ENCODE measurements around the gene ZNF76. TPM values are rescaled to one million over a fixed set of nuclear protein-coding genes. Genes with fewer than 3 reads are reported as not detected.

ZNF76 gene
- total and polyA plus RNA-seq, 2 of the 13 experiments (the other 11 are each of a cell fraction or from before 2014, with no cell fraction given) = 13.2 to 26.4 TPM

DNA sequence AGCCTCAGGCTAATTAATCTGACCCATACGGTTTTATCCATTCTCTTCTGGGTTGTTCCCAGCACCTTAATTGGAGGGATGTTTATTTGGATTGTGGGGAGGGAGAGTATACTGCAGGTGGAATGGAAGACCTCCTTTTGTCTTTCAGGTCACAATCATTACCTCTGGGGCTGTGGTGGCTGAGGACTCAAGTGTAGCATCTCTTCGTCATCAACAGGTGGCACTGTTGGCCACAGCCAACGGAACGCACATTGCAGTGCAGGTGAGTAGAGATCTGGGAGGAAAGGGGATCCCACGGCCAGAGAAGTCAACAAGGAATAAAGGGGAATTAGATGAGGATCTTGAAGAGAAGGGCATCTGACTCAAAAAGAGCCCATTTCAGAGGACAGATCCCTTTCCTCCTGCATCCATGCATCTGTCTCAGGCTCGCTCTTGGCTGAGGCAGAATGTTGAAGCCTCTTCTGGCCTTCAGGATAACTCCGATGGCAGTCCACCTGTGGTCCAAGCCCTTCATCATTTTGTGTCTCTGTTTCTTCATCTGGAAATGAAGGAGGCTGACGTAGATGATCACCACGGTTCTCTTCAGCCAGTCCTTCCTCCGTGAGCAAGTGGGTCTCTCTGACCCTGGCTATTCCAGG lies 34.9 kb downstream of the ZNF76 start (continued):
- TF ChIP-seq, protein P1, sequence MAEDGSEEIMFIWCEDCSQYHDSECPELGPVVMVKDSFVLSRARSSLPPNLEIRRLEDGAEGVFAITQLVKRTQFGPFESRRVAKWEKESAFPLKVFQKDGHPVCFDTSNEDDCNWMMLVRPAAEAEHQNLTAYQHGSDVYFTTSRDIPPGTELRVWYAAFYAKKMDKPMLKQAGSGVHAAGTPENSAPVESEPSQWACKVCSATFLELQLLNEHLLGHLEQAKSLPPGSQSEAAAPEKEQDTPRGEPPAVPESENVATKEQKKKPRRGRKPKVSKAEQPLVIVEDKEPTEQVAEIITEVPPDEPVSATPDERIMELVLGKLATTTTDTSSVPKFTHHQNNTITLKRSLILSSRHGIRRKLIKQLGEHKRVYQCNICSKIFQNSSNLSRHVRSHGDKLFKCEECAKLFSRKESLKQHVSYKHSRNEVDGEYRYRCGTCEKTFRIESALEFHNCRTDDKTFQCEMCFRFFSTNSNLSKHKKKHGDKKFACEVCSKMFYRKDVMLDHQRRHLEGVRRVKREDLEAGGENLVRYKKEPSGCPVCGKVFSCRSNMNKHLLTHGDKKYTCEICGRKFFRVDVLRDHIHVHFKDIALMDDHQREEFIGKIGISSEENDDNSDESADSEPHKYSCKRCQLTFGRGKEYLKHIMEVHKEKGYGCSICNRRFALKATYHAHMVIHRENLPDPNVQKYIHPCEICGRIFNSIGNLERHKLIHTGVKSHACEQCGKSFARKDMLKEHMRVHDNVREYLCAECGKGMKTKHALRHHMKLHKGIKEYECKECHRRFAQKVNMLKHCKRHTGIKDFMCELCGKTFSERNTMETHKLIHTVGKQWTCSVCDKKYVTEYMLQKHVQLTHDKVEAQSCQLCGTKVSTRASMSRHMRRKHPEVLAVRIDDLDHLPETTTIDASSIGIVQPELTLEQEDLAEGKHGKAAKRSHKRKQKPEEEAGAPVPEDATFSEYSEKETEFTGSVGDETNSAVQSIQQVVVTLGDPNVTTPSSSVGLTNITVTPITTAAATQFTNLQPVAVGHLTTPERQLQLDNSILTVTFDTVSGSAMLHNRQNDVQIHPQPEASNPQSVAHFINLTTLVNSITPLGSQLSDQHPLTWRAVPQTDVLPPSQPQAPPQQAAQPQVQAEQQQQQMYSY (CRISPR knock-in tag; IDR thresholded peaks at IDR 0.05) = no peak
- TF ChIP-seq RFX5 (IDR thresholded peaks at IDR 0.05; ENCODE audit: low read depth, low read length) (no peak), ETV5 (CRISPR knock-in tag; IDR thresholded peaks at IDR 0.05; ENCODE audit: borderline replicate concordance) (no peak), ZSCAN30 (CRISPR knock-in tag; IDR thresholded peaks at IDR 0.05) (no peak), KAT2B (IDR thresholded peaks at IDR 0.05; ENCODE audit: borderline replicate concordance, low read depth, low read length) (no peak), GLI4 (CRISPR knock-in tag; IDR thresholded peaks at IDR 0.05; ENCODE audit: borderline replicate concordance) (no peak), RFX3 (CRISPR knock-in tag; IDR thresholded peaks at IDR 0.05) (no peak), KDM5A (IDR thresholded peaks at IDR 0.05; ENCODE audit: borderline replicate concordance, low read length) (no peak), EZH2 (conservative IDR thresholded peaks at IDR 0.05; ENCODE audit: low read depth, low read length) (no peak), ZNF543 (CRISPR knock-in tag; IDR thresholded peaks at IDR 0.05) (no peak), SMYD3 (CRISPR knock-in tag; IDR thresholded peaks at IDR 0.05) (no peak), HNRNPL (IDR thresholded peaks at IDR 0.05; ENCODE audit: low read depth, low read length) (no peak)
- TF ChIP-seq, protein P2, sequence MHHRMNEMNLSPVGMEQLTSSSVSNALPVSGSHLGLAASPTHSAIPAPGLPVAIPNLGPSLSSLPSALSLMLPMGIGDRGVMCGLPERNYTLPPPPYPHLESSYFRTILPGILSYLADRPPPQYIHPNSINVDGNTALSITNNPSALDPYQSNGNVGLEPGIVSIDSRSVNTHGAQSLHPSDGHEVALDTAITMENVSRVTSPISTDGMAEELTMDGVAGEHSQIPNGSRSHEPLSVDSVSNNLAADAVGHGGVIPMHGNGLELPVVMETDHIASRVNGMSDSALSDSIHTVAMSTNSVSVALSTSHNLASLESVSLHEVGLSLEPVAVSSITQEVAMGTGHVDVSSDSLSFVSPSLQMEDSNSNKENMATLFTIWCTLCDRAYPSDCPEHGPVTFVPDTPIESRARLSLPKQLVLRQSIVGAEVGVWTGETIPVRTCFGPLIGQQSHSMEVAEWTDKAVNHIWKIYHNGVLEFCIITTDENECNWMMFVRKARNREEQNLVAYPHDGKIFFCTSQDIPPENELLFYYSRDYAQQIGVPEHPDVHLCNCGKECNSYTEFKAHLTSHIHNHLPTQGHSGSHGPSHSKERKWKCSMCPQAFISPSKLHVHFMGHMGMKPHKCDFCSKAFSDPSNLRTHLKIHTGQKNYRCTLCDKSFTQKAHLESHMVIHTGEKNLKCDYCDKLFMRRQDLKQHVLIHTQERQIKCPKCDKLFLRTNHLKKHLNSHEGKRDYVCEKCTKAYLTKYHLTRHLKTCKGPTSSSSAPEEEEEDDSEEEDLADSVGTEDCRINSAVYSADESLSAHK (CRISPR knock-in tag; IDR thresholded peaks at IDR 0.05; ENCODE audit: borderline replicate concordance) = no peak
- TF ChIP-seq, protein P3, sequence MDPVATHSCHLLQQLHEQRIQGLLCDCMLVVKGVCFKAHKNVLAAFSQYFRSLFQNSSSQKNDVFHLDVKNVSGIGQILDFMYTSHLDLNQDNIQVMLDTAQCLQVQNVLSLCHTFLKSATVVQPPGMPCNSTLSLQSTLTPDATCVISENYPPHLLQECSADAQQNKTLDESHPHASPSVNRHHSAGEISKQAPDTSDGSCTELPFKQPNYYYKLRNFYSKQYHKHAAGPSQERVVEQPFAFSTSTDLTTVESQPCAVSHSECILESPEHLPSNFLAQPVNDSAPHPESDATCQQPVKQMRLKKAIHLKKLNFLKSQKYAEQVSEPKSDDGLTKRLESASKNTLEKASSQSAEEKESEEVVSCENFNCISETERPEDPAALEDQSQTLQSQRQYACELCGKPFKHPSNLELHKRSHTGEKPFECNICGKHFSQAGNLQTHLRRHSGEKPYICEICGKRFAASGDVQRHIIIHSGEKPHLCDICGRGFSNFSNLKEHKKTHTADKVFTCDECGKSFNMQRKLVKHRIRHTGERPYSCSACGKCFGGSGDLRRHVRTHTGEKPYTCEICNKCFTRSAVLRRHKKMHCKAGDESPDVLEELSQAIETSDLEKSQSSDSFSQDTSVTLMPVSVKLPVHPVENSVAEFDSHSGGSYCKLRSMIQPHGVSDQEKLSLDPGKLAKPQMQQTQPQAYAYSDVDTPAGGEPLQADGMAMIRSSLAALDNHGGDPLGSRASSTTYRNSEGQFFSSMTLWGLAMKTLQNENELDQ (CRISPR knock-in tag; IDR thresholded peaks at IDR 0.05; ENCODE audit: borderline replicate concordance) = no peak
- TF ChIP-seq, protein P4, sequence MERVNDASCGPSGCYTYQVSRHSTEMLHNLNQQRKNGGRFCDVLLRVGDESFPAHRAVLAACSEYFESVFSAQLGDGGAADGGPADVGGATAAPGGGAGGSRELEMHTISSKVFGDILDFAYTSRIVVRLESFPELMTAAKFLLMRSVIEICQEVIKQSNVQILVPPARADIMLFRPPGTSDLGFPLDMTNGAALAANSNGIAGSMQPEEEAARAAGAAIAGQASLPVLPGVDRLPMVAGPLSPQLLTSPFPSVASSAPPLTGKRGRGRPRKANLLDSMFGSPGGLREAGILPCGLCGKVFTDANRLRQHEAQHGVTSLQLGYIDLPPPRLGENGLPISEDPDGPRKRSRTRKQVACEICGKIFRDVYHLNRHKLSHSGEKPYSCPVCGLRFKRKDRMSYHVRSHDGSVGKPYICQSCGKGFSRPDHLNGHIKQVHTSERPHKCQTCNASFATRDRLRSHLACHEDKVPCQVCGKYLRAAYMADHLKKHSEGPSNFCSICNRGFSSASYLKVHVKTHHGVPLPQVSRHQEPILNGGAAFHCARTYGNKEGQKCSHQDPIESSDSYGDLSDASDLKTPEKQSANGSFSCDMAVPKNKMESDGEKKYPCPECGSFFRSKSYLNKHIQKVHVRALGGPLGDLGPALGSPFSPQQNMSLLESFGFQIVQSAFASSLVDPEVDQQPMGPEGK (CRISPR knock-in tag; IDR thresholded peaks at IDR 0.05) = no peak
- TF ChIP-seq, protein P5, sequence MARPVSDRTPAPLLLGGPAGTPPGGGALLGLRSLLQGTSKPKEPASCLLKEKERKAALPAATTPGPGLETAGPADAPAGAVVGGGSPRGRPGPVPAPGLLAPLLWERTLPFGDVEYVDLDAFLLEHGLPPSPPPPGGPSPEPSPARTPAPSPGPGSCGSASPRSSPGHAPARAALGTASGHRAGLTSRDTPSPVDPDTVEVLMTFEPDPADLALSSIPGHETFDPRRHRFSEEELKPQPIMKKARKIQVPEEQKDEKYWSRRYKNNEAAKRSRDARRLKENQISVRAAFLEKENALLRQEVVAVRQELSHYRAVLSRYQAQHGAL (CRISPR knock-in tag; IDR thresholded peaks at IDR 0.05; ENCODE audit: not compliant biosample characterization) = no peak
- TF ChIP-seq, protein P6, sequence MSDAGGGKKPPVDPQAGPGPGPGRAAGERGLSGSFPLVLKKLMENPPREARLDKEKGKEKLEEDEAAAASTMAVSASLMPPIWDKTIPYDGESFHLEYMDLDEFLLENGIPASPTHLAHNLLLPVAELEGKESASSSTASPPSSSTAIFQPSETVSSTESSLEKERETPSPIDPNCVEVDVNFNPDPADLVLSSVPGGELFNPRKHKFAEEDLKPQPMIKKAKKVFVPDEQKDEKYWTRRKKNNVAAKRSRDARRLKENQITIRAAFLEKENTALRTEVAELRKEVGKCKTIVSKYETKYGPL (CRISPR knock-in tag; IDR thresholded peaks at IDR 0.05) = no peak
